Measurements from ENCODE around the gene CACNB1.

DNA sequence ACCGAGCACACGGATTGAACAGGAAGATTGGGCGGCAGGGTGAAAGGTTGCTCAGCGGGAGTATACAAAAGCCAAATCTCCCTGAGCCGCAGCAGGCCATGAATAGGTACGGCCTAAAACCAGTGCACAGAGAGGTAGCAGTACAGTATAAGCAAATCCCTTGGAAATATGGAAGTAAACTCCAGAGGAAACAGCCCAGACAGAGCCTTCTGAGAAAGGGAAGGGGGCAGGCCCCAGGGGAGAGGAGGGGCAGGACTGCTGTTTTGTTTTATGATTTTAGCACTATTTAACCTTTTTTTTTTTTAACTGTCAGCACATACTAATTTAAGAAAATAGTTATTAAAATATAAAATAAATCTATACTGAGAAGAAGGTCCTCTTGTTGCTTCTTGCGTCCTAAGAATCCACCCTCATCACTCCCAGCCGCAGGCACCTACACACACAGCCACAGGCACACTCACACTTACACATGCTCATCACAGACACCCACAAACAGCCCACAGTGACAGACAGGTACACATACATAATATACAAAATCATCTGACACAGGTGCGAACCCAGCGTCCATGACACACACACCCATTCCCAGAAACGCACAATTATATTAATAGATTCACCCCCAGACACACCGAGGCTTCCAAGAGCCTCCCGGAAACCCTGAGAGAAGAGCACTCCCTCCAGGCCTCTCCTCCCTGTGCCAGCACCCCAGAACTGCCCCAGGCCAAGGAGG, 58.9 kb downstream of the CACNB1 start:
- TF ChIP-seq ZFP3 (CRISPR knock-in tag; IDR thresholded peaks at IDR 0.05) (no peak), ZC3H10 (CRISPR knock-in tag; IDR thresholded peaks at IDR 0.05) (no peak), ZNF565 (CRISPR knock-in tag; conservative IDR thresholded peaks at IDR 0.05; ENCODE audit: low read depth) (no peak), ARNTL (CRISPR knock-in tag; IDR thresholded peaks at IDR 0.05; ENCODE audit: borderline replicate concordance, low read depth) (no peak), PPARA (CRISPR knock-in tag; IDR thresholded peaks at IDR 0.05; ENCODE audit: borderline replicate concordance) (no peak), TCF4 (CRISPR knock-in tag; IDR thresholded peaks at IDR 0.05; ENCODE audit: borderline replicate concordance) (no peak), OSR1 (CRISPR knock-in tag; IDR thresholded peaks at IDR 0.05) (no peak)
- TF ChIP-seq, protein P1, sequence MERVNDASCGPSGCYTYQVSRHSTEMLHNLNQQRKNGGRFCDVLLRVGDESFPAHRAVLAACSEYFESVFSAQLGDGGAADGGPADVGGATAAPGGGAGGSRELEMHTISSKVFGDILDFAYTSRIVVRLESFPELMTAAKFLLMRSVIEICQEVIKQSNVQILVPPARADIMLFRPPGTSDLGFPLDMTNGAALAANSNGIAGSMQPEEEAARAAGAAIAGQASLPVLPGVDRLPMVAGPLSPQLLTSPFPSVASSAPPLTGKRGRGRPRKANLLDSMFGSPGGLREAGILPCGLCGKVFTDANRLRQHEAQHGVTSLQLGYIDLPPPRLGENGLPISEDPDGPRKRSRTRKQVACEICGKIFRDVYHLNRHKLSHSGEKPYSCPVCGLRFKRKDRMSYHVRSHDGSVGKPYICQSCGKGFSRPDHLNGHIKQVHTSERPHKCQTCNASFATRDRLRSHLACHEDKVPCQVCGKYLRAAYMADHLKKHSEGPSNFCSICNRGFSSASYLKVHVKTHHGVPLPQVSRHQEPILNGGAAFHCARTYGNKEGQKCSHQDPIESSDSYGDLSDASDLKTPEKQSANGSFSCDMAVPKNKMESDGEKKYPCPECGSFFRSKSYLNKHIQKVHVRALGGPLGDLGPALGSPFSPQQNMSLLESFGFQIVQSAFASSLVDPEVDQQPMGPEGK (CRISPR knock-in tag; IDR thresholded peaks at IDR 0.05; ENCODE audit: borderline replicate concordance), result no peak

Data from SK-N-SH treated with all-trans-retinoic acid at 6 μM for 48 hours (cell line).